HFFc6 (cell line): Measurements from ENCODE around the gene ELF1. TPM values are rescaled to one million over a fixed set of nuclear protein-coding genes. Genes with fewer than 3 reads are reported as not detected.
"Not testable (repeated sequence)": the region's sequence is repeated elsewhere in the genome, so short reads cannot be mapped to it uniquely, and the experiment has no call there.

Source experiments
- DNase-seq: peaks from one replicate; pipeline ENCODE4 v3.0.0-alpha.2; 2018
- H3K27ac Mint-ChIP-seq: 2 replicates; pipeline ENCODE4 v1.8.0; 2020; ENCODE audit warnings: mild to moderate bottlenecking, mixed read lengths
- H3K27me3 Mint-ChIP-seq: 2 replicates; pipeline ENCODE4 v1.8.0; 2021; ENCODE audit warnings: mild to moderate bottlenecking, moderate library complexity, mixed read lengths; ENCODE audit not compliant: insufficient read depth
- H3K36me3 Mint-ChIP-seq: 2 replicates; pipeline ENCODE4 v1.8.0; 2021; ENCODE audit warnings: low read depth, mixed read lengths
- H3K4me1 Mint-ChIP-seq: 2 replicates; pipeline ENCODE4 v1.8.0; 2020; ENCODE audit warnings: low read depth, mixed read lengths
- H3K4me3 Mint-ChIP-seq: 2 replicates; pipeline ENCODE4 v1.8.0; 2020; ENCODE audit warnings: mild to moderate bottlenecking, moderate library complexity, mixed read lengths
- H3K9me3 Mint-ChIP-seq: 2 replicates; pipeline ENCODE4 v1.8.0; 2020; ENCODE audit warnings: mild to moderate bottlenecking, mixed read lengths
- CTCF ChIP-seq: fragments of 200-600 bp; sonication (generic); IDR thresholded peaks from 2 replicates; pipeline ENCODE4 v1.5.0; 2021; ENCODE audit warnings: antibody characterized with exemption, mild to moderate bottlenecking
- total RNA-seq, 6 experiments: library from RNA; stranded (reverse); fragmentation: NEBNext Ultra II Directional; extraction: Animal tissue kit (Norgen Biotek cat#: 25700); gene quantifications; 2 replicates in 1 of 6; 3 replicates in 5 of 6; pipeline ENCODE4 v1.2.3, GENCODE V29; 2021

ELF1 gene
- total RNA-seq, 6 experiments from 2014 or later = 25.5 to 37.7 (median 33.4) TPM

GRCh38 chr13:40927929-40928328 is 91.2 kb downstream of the ELF1 start:
- Mint-ChIP-seq H3K27ac (no peak overlapping the region), H3K27me3 (no peaks in the 10 kb centered on the region), H3K9me3 (no peaks in the 10 kb centered on the region), H3K36me3 (peaks cover 11% of the 10 kb centered on the region; the same call in 1 of the 2 replicates), H3K4me1 (no peaks in the 10 kb centered on the region), H3K4me3 (no peak overlapping the region)
- no peak for TF ChIP-seq CTCF
- no peak for DNase-seq

GRCh38 chr13:40923867-40924266 is 95.2 kb downstream of the ELF1 start:
- no peaks in the 10 kb centered on the region for H3K27me3 Mint-ChIP-seq
- H3K4me3 Mint-ChIP-seq = no peak overlapping the region
- no peak for DNase-seq
- H3K4me1 Mint-ChIP-seq = peaks cover 14% of the 10 kb centered on the region
- H3K36me3 Mint-ChIP-seq = peaks cover 5% of the 10 kb centered on the region; the same call in 1 of the 2 replicates
- H3K9me3 Mint-ChIP-seq = no peaks in the 10 kb centered on the region
- TF ChIP-seq CTCF = no peak
- no peak overlapping the region for H3K27ac Mint-ChIP-seq

GRCh38 chr13:40922437-40923040 is 96.6 kb downstream of the ELF1 start:
- no peaks in the 10 kb centered on the region for H3K9me3 Mint-ChIP-seq
- H3K36me3 Mint-ChIP-seq = peaks cover 5% of the 10 kb centered on the region; the same call in 1 of the 2 replicates

GRCh38 chr13:40920826-40921225 is 98.3 kb downstream of the ELF1 start:
- H3K36me3 Mint-ChIP-seq = peaks cover 2% of the 10 kb centered on the region; the same call in 1 of the 2 replicates
- H3K4me1 Mint-ChIP-seq = peaks cover 40% of the 10 kb centered on the region
- TF ChIP-seq CTCF = no peak
- peak; percentile 41 for DNase-seq
- peak overlapping the region; percentile 92 for H3K4me3 Mint-ChIP-seq
- no peaks in the 10 kb centered on the region for H3K9me3 Mint-ChIP-seq
- H3K27ac Mint-ChIP-seq = peak overlapping the region; percentile 88
- no peaks in the 10 kb centered on the region for H3K27me3 Mint-ChIP-seq

More at GRCh38 chr13:40922437-40923040, 96.6 kb downstream of the ELF1 start:
- no peak for TF ChIP-seq CTCF
- Mint-ChIP-seq H3K4me1 (peaks cover 23% of the 10 kb centered on the region), H3K27ac (peak overlapping the region; percentile 60), H3K27me3 (no peaks in the 10 kb centered on the region), H3K4me3 (peak overlapping the region; percentile 30; the same call in 1 of the 2 replicates)
- no peak for DNase-seq

- Mint-ChIP-seq H3K27ac (peak overlapping the region; percentile 88; the same call in 1 of the 2 replicates), H3K4me1 (peaks cover 50% of the 10 kb centered on the region), H3K4me3 (peak overlapping the region; percentile 92)
Measured at GRCh38 chr13:40919901-40920300, 99.2 kb downstream of the ELF1 start.

GRCh38 chr13:40916207-40916998 is 102.7 kb downstream of the ELF1 start:
- peak; percentile 55 for DNase-seq
- TF ChIP-seq CTCF = no peak
- peak overlapping the region; percentile 77 for H3K27ac Mint-ChIP-seq
- H3K9me3 Mint-ChIP-seq = no peaks in the 10 kb centered on the region
- H3K4me3 Mint-ChIP-seq = peak overlapping the region; percentile 75
- peaks cover 66% of the 10 kb centered on the region for H3K4me1 Mint-ChIP-seq
- H3K36me3 Mint-ChIP-seq = no peaks in the 10 kb centered on the region
- no peaks in the 10 kb centered on the region for H3K27me3 Mint-ChIP-seq

More at GRCh38 chr13:40919901-40920300, 99.2 kb downstream of the ELF1 start:
- not testable (repeated sequence) for DNase-seq, H3K27me3 Mint-ChIP-seq, H3K36me3 Mint-ChIP-seq, H3K9me3 Mint-ChIP-seq

GRCh38 chr13:40914863-40915262 is 104.3 kb downstream of the ELF1 start:
- H3K4me1 Mint-ChIP-seq = peaks cover 68% of the 10 kb centered on the region
- not testable (repeated sequence) for DNase-seq, H3K27ac Mint-ChIP-seq, H3K4me3 Mint-ChIP-seq, H3K9me3 Mint-ChIP-seq, H3K36me3 Mint-ChIP-seq, H3K27me3 Mint-ChIP-seq
